NT2/D1 (cell line): ENCODE results near the gene SLC38A2.

ENCODE experiments used
- SUZ12 ChIP-seq: IDR thresholded peaks from 2 replicates; pipeline ENCODE4 v1.6.1; 2011; ENCODE audit not compliant: insufficient read length, insufficient read depth; ENCODE audit errors: extremely low read depth
- YY1 ChIP-seq: IDR thresholded peaks from 2 replicates; pipeline ENCODE4 v1.6.1; 2011; ENCODE audit not compliant: insufficient read length, insufficient read depth
- ZNF274 ChIP-seq: IDR thresholded peaks from 2 replicates; pipeline ENCODE4 v1.6.1; 2011; ENCODE audit warnings: mild to moderate bottlenecking, low read depth, low read length

GRCh38 chr12:46370380-46370734 is 2.2 kb downstream of the SLC38A2 start:
- TF ChIP-seq SUZ12 (no peak), ZNF274 (no peak), YY1 (no peak)
